B cell (primary cell): Measurements from ENCODE around the gene HHEX.

Source experiments
- CTCF ChIP-seq: fragments of 200-600 bp; IDR thresholded peaks from one replicate; pipeline ENCODE4 v1.8.0; 2022; ENCODE audit warnings: antibody characterized with exemption, mild to moderate bottlenecking
- EZH2 ChIP-seq: IDR thresholded peaks from 2 replicates; pipeline ENCODE4 v1.6.1; 2012; ENCODE audit warnings: borderline replicate concordance, low read depth, mild to moderate bottlenecking, moderate library complexity, low read length; ENCODE audit not compliant: insufficient read depth, poor library complexity, severe bottlenecking

GRCh38 chr10:92640107-92640506 lies 49.6 kb upstream of the HHEX start:
- TF ChIP-seq EZH2 (no peak), CTCF (no peak)
